SW480 (cell line): ENCODE data around the gene RBAK.
A peak's percentile ranks its signal among the peaks of the same experiment; 100 is the strongest.
"Not testable (repeated sequence)": the region's sequence is repeated elsewhere in the genome, so short reads cannot be mapped to it uniquely, and the experiment has no call there.

Source experiments
- DNase-seq: peaks from one replicate; pipeline ENCODE4 v3.0.0-alpha.2; 2016; ENCODE audit warnings: low spot score

The RBAK gene

DNA sequence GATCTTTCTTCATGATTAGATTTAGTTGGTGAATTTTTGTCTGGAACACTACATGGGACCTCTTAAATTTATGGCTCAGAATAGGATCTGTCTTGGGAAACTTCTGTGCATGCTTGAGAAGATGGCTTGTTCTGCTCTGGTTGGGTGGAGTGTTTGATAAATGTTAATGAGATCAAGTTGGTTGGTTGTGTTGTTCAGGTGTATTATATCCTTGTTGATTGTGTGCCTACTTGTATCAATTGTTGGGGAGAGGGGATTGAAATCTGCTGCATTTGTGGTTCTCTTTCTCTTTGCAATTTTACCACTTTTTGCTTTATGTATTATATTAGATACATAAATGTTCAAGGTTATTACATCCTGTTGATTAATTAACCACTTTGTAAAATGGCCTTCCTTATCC, 6.1 kb downstream of the RBAK start:
- not testable (repeated sequence) for DNase-seq

DNA sequence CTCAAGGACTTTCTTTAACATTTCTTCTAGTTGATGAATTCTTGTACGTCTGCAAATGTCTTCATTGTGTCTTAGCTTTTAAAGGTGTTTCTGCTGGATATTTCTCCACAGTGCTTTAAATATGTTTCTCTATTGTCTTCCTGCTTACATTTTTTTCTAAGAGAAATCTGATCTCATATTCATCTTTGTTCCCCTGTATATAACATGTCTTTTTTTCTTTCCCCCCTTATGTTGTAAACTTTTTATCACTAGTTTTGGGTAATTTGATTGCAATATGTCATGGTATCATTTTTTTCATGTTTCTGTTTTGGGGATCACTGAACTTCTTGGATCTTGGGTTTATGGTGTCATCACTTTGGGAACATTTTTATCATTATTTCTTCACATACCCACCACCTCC, 7.5 kb downstream of the RBAK start:
- DNase-seq: no peak

DNA sequence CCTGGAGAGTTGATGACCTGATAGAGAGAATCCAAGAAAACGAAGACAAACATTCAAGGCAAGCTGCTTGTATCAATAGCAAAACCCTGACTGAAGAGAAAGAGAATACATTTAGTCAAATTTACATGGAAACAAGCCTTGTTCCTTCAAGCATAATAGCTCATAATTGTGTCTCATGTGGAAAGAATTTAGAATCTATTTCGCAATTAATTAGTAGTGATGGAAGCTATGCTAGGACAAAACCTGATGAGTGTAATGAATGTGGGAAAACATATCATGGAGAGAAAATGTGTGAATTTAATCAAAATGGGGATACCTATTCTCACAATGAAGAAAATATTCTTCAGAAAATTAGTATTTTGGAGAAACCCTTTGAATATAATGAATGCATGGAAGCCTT, 18.0 kb downstream of the RBAK start:
- no peak for DNase-seq

DNA sequence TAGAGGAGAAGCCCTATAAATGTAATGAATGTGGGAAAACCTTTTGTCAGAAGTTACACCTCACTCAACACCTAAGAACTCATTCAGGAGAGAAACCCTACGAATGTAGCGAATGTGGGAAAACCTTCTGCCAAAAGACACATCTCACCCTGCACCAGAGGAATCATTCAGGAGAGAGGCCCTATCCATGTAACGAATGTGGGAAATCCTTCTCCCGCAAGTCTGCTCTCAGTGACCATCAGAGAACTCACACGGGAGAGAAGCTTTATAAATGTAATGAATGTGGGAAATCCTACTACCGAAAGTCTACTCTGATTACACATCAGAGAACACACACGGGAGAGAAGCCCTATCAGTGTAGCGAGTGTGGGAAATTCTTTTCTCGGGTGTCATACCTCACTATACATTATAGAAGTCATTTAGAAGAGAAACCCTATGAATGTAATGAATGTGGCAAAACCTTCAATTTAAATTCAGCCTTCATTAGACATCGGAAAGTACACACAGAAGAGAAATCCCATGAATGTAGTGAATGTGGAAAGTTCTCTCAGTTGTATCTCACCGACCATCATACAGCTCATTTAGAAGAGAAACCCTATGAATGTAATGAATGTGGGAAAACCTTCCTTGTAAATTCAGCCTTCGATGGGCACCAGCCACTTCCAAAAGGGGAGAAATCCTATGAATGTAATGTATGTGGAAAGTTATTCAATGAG, 18.9 kb downstream of the RBAK start:
- no peak for DNase-seq

DNA sequence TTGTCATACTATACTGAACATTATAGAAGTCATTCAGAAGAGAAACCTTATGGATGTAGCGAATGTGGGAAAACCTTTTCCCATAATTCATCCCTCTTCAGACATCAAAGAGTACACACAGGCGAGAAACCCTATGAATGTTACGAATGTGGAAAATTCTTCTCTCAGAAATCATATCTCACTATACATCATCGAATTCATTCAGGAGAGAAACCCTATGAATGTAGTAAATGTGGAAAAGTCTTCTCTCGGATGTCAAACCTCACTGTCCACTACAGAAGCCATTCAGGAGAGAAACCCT, 19.4 kb downstream of the RBAK start:
- DNase-seq: no peak

DNA sequence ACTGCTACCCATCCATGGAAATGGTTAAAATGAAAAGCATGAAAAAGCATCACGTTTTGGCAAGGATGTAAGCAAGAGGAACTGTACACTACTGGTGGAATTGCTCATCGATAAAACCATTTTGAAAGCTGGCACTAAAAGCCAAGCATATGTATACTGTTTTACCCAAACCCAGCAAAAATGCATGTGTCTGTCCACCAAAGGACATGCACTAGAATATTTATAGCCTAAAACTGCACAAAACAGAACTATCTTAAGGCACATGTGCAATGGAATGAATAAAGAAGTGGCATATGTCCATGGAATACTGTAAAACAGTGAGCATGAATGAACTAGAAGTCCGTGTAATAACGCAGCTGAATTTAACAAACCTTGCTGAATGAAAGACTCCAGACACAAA, 22.9 kb downstream of the RBAK start:
- no peak for DNase-seq

DNA sequence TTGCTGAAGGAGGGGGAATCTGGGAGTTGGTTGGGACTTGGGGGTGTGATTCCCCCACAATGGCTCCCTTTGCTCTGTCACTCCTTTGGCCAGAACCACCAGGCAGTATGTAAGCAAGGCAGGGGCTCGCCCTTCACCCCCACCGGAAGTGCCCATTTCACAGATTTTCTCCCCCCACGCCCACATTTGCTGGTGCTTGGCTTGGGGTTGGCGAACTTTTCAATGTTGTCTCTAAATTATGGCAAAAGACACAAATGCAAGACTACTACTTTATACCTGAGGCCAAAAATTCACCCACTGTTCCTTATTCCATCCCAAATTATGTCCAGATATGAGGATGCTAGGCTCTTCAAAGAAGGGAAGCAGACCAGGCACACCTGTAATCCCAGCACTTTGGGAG, 24.5 kb downstream of the RBAK start:
- DNase-seq: no peak

DNA sequence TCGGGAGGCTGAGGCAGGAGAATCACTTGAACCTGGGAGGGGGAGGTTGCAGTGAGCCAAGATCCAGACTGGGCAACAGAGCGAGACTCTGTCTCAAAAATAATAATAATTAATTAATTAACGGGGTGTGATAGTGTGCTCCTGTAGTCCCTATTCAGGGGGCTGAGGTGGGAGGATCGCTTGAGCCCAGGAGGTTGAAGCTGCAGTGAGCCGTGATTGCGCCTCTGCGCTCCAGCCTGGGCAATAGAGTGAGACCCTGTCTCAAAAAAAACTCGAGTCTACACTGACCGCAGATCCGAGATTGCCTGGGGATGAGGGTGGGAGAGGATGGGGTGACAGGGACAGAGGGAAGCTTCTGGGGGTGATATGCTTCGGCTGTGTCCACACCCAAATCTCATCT, 29.5 kb downstream of the RBAK start:
- not testable (repeated sequence) for DNase-seq

DNA sequence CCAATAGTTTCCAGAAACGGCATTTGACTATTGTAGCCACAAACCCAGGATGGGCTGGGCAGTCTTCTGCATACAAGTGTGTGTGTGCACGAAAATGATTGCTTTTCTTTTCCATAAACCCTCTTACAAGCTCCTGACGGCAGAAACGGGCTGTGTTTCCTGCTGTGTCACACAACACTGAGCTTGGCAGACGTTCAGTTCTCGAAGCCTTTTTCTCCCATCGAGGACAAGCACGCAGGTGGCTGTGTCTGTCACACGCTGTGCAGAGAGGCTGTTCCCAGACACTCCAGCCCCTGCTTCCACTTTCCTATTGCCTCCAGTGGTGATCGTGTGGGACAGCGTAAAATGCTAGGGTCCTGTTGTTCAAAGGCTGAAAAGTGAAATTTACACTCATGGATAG, 32.1 kb downstream of the RBAK start:
- DNase-seq: peak; percentile 42

DNA sequence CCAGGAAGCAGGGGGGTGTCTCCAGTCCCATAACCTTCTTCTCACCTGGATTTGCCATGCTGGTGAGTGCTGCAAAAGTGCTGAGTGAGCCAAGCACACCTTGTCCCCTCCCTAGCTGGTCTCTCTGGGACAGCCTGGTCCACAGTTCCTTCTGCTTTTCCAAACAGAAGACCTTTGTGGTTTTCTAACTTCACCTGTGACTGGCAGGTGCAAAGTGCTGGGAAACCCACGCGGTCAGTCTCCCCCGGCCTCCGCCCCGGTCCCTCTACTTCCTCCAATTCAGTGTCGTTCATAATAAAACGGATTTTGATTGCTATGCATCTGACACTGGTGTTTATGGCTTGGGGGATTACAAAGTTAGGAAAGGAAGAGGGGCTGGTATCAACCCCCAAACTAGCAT, 37.1 kb downstream of the RBAK start:
- DNase-seq: no peak

DNA sequence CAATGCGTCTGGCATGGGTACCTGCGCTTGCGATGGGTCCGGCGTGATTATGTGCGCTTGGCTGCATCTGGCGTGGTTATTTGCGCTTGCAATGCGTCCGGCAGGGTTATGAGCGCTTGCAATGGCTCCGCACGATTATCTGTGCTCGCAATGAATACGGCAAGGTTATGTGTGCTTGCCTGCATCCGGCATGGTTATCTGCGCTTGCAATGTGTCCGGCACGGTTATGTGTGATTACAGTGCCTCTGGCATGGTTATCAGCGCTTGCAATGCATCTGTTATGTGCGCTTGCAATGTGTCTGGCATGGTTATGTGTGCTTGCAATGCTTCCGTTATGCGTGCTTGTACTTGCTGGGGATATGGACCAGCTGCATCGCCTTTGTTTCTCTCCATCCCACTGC, 37.7 kb downstream of the RBAK start:
- no peak for DNase-seq

DNA sequence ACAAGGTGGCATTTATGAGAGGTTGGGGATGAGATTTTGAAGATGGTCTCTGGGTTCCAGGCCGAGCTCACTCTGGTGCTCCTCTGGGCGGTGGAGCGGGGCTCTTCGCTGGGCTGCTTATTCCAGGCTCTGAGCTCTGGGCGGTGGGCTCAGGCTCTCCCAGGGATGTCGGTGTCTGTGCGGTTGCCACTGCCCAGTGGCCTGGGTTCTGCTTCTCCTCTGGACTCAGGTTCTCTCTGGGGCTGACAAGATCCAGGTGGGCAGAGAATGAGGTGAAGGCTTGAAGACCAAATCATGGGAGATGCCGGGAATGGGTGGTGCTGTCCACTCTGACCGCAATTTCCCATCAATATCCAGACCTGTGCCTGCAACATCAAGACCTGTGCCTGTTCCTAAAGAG, 40.6 kb downstream of the RBAK start:
- no peak for DNase-seq

DNA sequence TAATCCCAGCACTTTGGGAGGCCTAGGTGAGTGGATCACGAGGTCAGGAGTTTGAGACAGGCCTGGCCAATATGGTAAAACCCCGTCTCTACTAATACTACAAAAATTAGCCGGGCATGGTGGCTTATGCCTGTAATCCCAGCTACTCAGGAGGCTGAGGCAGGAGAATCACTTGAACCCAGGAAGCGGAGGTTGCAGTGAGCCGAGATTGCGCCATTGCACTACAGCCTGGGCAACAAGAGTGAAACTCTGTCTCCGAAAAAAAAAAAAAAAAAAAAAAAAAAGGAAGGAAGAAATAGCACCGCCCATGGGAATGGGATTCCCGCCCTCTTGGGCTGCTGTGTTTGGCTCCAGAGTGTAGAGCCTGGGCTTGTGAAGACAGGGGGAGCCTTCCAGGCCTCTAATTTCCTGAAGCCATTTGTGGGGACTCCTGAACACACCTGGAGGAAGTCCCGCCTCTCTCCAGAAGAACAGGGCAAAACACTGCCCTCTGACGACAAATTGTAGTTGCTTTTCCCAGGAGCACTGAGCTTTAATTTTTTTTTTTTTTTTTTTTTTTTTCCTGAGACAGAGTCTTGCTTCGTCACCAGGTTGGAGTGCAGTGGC, 42.7 kb downstream of the RBAK start:
- peak; percentile 86 for DNase-seq

DNA sequence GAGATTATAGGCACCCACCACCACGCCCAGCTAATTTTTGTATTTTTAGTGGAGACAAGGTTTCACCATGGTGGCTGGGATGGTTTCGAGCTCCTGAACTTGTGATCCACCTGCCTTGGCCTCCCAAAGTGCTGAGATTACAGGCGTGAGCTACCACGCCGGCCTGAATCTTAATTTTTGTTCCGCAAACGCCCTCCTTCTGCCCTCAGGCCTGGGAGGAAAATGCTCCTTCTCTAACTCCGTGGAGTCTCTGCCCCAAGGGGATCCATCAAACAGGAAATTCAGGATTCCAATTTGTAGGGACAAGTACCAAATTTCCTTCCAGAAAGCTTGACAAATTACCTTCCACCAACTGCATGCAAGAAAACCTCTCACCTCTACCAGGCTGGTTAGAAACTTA, 43.2 kb downstream of the RBAK start:
- DNase-seq: no peak

DNA sequence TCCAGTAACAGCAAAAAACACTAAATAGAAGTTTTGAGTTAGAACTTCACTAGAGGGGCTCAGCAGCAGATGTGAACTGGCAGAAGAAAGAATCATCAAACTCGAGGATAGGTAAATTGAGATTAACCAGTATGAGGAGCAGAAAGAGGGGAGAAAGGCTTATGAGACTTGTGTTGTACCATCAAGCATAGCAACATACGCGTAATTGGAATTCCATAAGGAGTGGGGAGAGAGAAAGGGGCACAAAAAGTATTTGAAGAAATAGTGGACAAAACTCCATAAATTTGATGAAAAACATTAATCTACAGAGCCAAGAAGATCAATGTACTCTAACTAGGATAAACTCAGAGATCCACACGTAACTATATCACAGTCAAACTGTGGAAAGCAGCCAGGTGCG, 48.3 kb downstream of the RBAK start:
- no peak for DNase-seq

DNA sequence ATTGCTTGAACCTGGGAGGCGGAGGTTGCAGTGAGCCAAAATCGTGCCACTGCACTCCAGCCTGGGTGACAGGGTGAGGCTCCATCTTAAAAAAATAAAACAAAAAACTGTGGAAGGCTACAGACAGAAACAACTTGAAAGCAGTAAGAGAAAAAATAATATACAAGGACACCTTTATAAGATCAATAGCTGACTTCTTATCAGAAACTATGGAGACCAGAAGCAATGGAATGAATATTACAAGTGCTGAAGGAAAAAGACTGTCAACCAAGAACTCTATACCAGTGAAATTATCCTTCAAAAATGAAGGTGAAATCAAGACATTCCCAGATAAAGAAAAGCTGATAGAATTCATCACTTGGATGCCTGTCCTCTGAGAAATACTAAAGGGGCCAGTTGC, 49.0 kb downstream of the RBAK start:
- peak; percentile 74 for DNase-seq

DNA sequence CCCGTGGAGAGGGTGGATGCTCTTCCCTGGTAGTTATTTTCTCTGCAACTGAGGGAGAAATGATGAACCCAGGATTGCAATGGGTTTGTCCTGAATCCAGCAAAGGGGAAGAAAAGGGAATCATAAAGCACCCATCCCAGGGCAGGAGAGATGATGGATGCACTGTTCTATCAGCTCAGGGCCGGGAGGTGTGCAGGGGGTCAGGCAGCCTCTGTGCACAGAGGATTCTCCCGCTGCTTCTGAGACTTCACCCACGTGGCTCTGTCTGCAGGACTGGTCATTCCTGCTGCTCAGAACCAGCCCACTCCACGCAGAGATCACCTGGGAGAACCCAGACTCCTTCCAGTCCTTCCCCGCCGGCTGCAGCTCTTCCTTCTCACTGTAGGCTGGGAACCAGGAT, 70.7 kb downstream of the RBAK start:
- DNase-seq: no peak

DNA sequence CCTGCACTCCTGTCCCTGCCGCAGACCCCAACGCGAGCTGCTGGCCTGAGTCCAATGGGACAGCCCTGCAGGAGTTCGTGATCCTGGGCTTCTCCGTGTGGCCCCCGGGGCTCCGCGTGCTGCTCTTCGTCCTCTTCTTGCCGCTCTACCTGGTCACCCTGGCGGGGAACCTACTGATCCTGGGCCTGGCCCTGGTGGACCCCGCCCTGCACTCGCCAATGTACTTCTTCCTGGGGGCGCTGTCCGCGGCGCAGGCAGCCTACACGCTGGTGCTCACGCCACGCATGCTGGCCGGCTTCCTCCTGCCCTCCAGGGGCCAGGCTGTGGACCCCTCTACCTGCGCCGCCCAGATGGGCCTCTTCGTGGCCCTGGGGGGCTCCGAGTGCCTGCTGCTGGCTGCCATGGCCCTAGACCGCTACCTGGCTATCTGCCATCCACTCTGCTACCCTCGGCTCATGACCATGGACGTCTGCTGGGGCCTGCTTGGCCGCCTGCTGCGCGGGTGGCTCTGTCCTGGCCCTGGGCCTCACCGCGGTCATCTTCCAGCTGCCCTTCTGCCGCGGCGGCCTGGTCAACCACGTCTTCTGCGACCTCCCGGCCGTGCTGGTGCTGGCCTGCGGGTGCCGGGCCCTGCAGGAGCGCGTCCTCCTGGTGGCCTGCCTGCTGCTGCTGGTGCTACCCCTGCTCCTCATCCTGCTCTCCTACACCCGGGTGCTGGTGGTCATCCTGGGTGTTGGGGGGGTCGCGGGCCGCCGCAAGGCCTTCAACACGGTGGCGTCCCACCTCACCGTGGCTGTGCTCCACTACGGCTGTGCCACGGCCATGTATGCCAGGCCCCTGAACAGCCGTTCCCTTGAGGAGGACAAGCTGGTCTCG, 71.7 kb downstream of the RBAK start:
- DNase-seq: no peak
